HL-60 (cell line): Measurements from ENCODE around the gene SYNM.

Experiments
- GABPA ChIP-seq: IDR thresholded peaks from 2 replicates; pipeline ENCODE4 v1.6.1; 2012; ENCODE audit warnings: low read depth
- POLR2AphosphoS5 ChIP-seq: IDR thresholded peaks from 2 replicates; pipeline ENCODE4 v1.6.1; 2012; ENCODE audit warnings: low read depth
- SPI1 ChIP-seq: IDR thresholded peaks from 2 replicates; pipeline ENCODE4 v1.6.1; 2012; ENCODE audit warnings: low read depth, mild to moderate bottlenecking, borderline replicate concordance
- TF ChIP-seq, protein P1 (sequence below): IDR thresholded peaks from one replicate; pipeline ENCODE4 v1.5.1; 2011; ENCODE audit warnings: low read length, control low read depth, inconsistent platforms; ENCODE audit not compliant: insufficient read depth
- TF ChIP-seq, protein P2 (sequence below): IDR thresholded peaks from 2 replicates; pipeline ENCODE4 v1.6.1; 2012; ENCODE audit warnings: low read depth; ENCODE audit not compliant: insufficient replicate concordance

GRCh38 chr15:99070208-99070607 lies 34.7 kb upstream of the SYNM start:
- TF ChIP-seq GABPA = no peak
- TF ChIP-seq POLR2AphosphoS5 = no peak
- TF ChIP-seq, protein P1, sequence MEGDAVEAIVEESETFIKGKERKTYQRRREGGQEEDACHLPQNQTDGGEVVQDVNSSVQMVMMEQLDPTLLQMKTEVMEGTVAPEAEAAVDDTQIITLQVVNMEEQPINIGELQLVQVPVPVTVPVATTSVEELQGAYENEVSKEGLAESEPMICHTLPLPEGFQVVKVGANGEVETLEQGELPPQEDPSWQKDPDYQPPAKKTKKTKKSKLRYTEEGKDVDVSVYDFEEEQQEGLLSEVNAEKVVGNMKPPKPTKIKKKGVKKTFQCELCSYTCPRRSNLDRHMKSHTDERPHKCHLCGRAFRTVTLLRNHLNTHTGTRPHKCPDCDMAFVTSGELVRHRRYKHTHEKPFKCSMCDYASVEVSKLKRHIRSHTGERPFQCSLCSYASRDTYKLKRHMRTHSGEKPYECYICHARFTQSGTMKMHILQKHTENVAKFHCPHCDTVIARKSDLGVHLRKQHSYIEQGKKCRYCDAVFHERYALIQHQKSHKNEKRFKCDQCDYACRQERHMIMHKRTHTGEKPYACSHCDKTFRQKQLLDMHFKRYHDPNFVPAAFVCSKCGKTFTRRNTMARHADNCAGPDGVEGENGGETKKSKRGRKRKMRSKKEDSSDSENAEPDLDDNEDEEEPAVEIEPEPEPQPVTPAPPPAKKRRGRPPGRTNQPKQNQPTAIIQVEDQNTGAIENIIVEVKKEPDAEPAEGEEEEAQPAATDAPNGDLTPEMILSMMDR = no peak
- TF ChIP-seq, protein P2, sequence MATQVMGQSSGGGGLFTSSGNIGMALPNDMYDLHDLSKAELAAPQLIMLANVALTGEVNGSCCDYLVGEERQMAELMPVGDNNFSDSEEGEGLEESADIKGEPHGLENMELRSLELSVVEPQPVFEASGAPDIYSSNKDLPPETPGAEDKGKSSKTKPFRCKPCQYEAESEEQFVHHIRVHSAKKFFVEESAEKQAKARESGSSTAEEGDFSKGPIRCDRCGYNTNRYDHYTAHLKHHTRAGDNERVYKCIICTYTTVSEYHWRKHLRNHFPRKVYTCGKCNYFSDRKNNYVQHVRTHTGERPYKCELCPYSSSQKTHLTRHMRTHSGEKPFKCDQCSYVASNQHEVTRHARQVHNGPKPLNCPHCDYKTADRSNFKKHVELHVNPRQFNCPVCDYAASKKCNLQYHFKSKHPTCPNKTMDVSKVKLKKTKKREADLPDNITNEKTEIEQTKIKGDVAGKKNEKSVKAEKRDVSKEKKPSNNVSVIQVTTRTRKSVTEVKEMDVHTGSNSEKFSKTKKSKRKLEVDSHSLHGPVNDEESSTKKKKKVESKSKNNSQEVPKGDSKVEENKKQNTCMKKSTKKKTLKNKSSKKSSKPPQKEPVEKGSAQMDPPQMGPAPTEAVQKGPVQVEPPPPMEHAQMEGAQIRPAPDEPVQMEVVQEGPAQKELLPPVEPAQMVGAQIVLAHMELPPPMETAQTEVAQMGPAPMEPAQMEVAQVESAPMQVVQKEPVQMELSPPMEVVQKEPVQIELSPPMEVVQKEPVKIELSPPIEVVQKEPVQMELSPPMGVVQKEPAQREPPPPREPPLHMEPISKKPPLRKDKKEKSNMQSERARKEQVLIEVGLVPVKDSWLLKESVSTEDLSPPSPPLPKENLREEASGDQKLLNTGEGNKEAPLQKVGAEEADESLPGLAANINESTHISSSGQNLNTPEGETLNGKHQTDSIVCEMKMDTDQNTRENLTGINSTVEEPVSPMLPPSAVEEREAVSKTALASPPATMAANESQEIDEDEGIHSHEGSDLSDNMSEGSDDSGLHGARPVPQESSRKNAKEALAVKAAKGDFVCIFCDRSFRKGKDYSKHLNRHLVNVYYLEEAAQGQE = no peak
- TF ChIP-seq SPI1 = no peak
